EL (cell line): ENCODE results near the gene ZC3H12A.
A peak's percentile ranks its signal among the peaks of the same experiment; 100 is the strongest.

Experiments
- DNase-seq: peaks from one replicate; pipeline ENCODE4 v3.0.0-alpha.2; 2016

ZC3H12A gene

GRCh38 chr1:37474046-37474696, at the start of gene ZC3H12A:
ZC3H12A (plus strand) TSS chr1:37474580; CDS start chr1:37475497, 917 bp downstream.
- DNase-seq: peak; percentile 91

GRCh38 chr1:37425221-37425620, 49.2 kb upstream of the ZC3H12A start:
- DNase-seq: no peak

- no peak for DNase-seq
Measured at GRCh38 chr1:37429029-37429428, 45.4 kb upstream of the ZC3H12A start.

GRCh38 chr1:37430103-37430985, 44.0 kb upstream of the ZC3H12A start:
- no peak for DNase-seq

- DNase-seq: no peak
Measured at GRCh38 chr1:37432716-37433115, 41.7 kb upstream of the ZC3H12A start.

- no peak for DNase-seq
Measured at GRCh38 chr1:37433171-37433570, 41.2 kb upstream of the ZC3H12A start.

GRCh38 chr1:37434292-37435225, 39.8 kb upstream of the ZC3H12A start:
- peak; percentile 46 for DNase-seq

GRCh38 chr1:37437087-37437486, 37.3 kb upstream of the ZC3H12A start:
- DNase-seq: no peak

GRCh38 chr1:37438037-37438868, 36.1 kb upstream of the ZC3H12A start:
- no peak for DNase-seq

GRCh38 chr1:37438869-37439343, 35.5 kb upstream of the ZC3H12A start:
- no peak for DNase-seq

- DNase-seq: no peak
Measured at GRCh38 chr1:37439349-37439995, 34.9 kb upstream of the ZC3H12A start.

- no peak for DNase-seq
Measured at GRCh38 chr1:37441490-37441889, 32.9 kb upstream of the ZC3H12A start.

GRCh38 chr1:37442139-37442538, 32.2 kb upstream of the ZC3H12A start:
- no peak for DNase-seq

GRCh38 chr1:37442644-37443043, 31.7 kb upstream of the ZC3H12A start:
- DNase-seq: no peak

- DNase-seq: no peak
Measured at GRCh38 chr1:37446874-37447273, 27.5 kb upstream of the ZC3H12A start.

- no peak for DNase-seq
Measured at GRCh38 chr1:37448185-37448584, 26.2 kb upstream of the ZC3H12A start.

- peak; percentile 74 for DNase-seq
Measured at GRCh38 chr1:37448691-37449417, 25.5 kb upstream of the ZC3H12A start.

GRCh38 chr1:37449936-37450335, 24.4 kb upstream of the ZC3H12A start:
- no peak for DNase-seq

GRCh38 chr1:37452416-37452815, 22.0 kb upstream of the ZC3H12A start:
- no peak for DNase-seq

- DNase-seq: peak; percentile 25
Measured at GRCh38 chr1:37453647-37454046, 20.7 kb upstream of the ZC3H12A start.

GRCh38 chr1:37455516-37455915, 18.9 kb upstream of the ZC3H12A start:
- DNase-seq: no peak
